ENCODE data around the gene GARNL3. TPM values are rescaled to one million over a fixed set of nuclear protein-coding genes. Genes with fewer than 3 reads are reported as not detected.

Gene GARNL3
- polyA plus RNA-seq, 1 donor from 2014 or later = 20.0 TPM

DNA sequence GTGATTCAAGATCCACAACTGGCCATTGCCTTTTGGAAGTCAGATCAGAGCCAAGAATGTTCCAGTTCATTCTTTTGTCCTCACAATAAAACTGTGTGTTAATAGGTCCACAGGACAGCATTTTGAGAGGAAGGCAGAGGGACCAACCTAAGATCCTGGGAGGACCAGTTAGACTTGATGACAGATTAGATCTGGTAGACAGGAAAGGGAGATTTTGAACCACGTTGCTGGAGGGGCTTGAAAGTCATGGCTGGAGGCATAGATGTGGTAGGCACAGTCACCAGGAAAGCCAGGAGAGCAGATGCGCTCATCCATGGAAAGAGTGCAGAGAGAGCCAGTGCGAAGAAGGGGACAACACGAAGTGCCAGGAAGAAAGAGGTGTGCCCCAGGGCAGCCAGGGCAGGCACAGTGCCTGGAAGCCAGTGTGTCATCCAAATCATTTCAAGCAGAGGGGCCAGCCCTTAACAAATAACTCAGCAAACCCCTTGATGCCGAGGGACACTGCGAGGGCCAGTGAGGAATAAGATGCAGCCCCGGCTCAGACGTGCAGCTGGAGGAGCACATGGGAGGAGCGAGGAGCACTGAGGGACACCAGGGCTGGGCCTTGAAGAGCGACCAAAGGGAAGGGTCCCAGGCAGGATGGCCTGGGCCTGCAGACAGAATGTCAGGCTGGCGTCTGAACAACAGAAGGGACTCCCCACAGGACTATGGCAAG lies 119.6 kb downstream of the GARNL3 start:
- Histone ChIP-seq H3K27me3 (ENCODE audit: insufficient read depth, low read depth, low read length) (no peaks in the 10 kb centered on the region), H3K79me2 (replicated peaks; ENCODE audit: insufficient read depth, low read length) (no peaks in the 10 kb centered on the region), H3K9me3 (ENCODE audit: low read length) (no peaks in the 10 kb centered on the region), H3K36me3 (ENCODE audit: insufficient read depth, low read length) (no peaks in the 10 kb centered on the region), H3K9me2 (ENCODE audit: insufficient read depth, low read length) (no peaks in the 10 kb centered on the region), H3K9ac (ENCODE audit: low read length) (no peak overlapping the region), H3F3A (ENCODE audit: insufficient read depth, low read length, poor library complexity, severe bottlenecking) (no peaks in the 10 kb centered on the region), H2AFZ (ENCODE audit: low read depth, low read length) (no peak overlapping the region), H3K4me3 (ENCODE audit: low read length) (no peak overlapping the region), H3K4me2 (ENCODE audit: low read length) (no peak overlapping the region), H4K20me1 (ENCODE audit: insufficient read depth) (no peaks in the 10 kb centered on the region), H3K27ac (ENCODE audit: low read length) (no peak overlapping the region)
- TF ChIP-seq EP300 (conservative IDR thresholded peaks at IDR 0.05; ENCODE audit: poor library complexity, severe bottlenecking) (no peak), POLR2AphosphoS5 (IDR thresholded peaks at IDR 0.05) (no peak), RAD21 (conservative IDR thresholded peaks at IDR 0.05) (no peak), SMC3 (conservative IDR thresholded peaks at IDR 0.05; ENCODE audit: poor library complexity) (no peak), TAF1 (IDR thresholded peaks at IDR 0.05; ENCODE audit: low read depth) (no peak), MXI1 (conservative IDR thresholded peaks at IDR 0.05; ENCODE audit: poor library complexity, severe bottlenecking) (no peak), EZH2 (IDR thresholded peaks at IDR 0.05; ENCODE audit: borderline replicate concordance, insufficient read depth, low read length, poor library complexity, severe bottlenecking) (no peak)
- TF ChIP-seq, protein P1, sequence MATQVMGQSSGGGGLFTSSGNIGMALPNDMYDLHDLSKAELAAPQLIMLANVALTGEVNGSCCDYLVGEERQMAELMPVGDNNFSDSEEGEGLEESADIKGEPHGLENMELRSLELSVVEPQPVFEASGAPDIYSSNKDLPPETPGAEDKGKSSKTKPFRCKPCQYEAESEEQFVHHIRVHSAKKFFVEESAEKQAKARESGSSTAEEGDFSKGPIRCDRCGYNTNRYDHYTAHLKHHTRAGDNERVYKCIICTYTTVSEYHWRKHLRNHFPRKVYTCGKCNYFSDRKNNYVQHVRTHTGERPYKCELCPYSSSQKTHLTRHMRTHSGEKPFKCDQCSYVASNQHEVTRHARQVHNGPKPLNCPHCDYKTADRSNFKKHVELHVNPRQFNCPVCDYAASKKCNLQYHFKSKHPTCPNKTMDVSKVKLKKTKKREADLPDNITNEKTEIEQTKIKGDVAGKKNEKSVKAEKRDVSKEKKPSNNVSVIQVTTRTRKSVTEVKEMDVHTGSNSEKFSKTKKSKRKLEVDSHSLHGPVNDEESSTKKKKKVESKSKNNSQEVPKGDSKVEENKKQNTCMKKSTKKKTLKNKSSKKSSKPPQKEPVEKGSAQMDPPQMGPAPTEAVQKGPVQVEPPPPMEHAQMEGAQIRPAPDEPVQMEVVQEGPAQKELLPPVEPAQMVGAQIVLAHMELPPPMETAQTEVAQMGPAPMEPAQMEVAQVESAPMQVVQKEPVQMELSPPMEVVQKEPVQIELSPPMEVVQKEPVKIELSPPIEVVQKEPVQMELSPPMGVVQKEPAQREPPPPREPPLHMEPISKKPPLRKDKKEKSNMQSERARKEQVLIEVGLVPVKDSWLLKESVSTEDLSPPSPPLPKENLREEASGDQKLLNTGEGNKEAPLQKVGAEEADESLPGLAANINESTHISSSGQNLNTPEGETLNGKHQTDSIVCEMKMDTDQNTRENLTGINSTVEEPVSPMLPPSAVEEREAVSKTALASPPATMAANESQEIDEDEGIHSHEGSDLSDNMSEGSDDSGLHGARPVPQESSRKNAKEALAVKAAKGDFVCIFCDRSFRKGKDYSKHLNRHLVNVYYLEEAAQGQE (IDR thresholded peaks at IDR 0.05; ENCODE audit: borderline replicate concordance) = no peak
- TF ChIP-seq, protein P2, sequence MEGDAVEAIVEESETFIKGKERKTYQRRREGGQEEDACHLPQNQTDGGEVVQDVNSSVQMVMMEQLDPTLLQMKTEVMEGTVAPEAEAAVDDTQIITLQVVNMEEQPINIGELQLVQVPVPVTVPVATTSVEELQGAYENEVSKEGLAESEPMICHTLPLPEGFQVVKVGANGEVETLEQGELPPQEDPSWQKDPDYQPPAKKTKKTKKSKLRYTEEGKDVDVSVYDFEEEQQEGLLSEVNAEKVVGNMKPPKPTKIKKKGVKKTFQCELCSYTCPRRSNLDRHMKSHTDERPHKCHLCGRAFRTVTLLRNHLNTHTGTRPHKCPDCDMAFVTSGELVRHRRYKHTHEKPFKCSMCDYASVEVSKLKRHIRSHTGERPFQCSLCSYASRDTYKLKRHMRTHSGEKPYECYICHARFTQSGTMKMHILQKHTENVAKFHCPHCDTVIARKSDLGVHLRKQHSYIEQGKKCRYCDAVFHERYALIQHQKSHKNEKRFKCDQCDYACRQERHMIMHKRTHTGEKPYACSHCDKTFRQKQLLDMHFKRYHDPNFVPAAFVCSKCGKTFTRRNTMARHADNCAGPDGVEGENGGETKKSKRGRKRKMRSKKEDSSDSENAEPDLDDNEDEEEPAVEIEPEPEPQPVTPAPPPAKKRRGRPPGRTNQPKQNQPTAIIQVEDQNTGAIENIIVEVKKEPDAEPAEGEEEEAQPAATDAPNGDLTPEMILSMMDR (IDR thresholded peaks at IDR 0.05; ENCODE audit: poor library complexity, severe bottlenecking) = no peak

DNA sequence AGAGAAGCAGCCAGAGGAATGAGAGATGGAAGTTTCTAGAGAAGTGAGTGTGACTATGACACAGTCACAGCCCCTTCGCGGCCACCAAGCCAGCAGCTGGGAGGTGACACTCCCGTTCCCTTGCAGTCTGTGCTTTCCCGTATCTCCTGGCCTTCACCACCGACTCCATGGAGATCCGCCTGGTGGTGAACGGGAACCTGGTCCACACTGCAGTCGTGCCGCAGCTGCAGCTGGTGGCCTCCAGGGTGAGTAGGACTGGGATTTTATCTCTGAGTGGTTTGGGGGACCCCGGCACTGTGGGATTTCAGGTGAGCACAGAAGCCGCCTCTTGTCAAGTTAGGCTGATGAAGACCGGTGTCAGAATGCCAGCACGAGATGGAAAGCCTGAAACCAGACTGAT lies 120.3 kb downstream of the GARNL3 start:
- TF ChIP-seq EZH2 (IDR thresholded peaks at IDR 0.05; ENCODE audit: borderline replicate concordance, insufficient read depth, low read length, poor library complexity, severe bottlenecking) = no peak
- TF ChIP-seq POLR2AphosphoS5 (IDR thresholded peaks at IDR 0.05) = no peak
- TF ChIP-seq, protein P2 (IDR thresholded peaks at IDR 0.05; ENCODE audit: poor library complexity, severe bottlenecking) = no peak
- no peak for TF ChIP-seq MXI1 (conservative IDR thresholded peaks at IDR 0.05; ENCODE audit: poor library complexity, severe bottlenecking)
- TF ChIP-seq TAF1 (IDR thresholded peaks at IDR 0.05; ENCODE audit: low read depth) = no peak
- TF ChIP-seq RAD21 (conservative IDR thresholded peaks at IDR 0.05) = no peak
- TF ChIP-seq, protein P1 (IDR thresholded peaks at IDR 0.05; ENCODE audit: borderline replicate concordance) = no peak
- no peak for TF ChIP-seq EP300 (conservative IDR thresholded peaks at IDR 0.05; ENCODE audit: poor library complexity, severe bottlenecking)
- TF ChIP-seq SMC3 (conservative IDR thresholded peaks at IDR 0.05; ENCODE audit: poor library complexity) = no peak
- Histone ChIP-seq H3K79me2 (replicated peaks; ENCODE audit: insufficient read depth, low read length) (no peaks in the 10 kb centered on the region), H3K9me2 (ENCODE audit: insufficient read depth, low read length) (no peaks in the 10 kb centered on the region), H3K4me3 (ENCODE audit: low read length) (no peak overlapping the region), H4K20me1 (ENCODE audit: insufficient read depth) (no peaks in the 10 kb centered on the region), H3F3A (ENCODE audit: insufficient read depth, low read length, poor library complexity, severe bottlenecking) (peaks cover 3% of the 10 kb centered on the region), H3K27me3 (ENCODE audit: insufficient read depth, low read depth, low read length) (no peaks in the 10 kb centered on the region), H3K4me2 (ENCODE audit: low read length) (no peak overlapping the region), H3K36me3 (ENCODE audit: insufficient read depth, low read length) (no peaks in the 10 kb centered on the region), H3K9me3 (ENCODE audit: low read length) (no peaks in the 10 kb centered on the region), H2AFZ (ENCODE audit: low read depth, low read length) (no peak overlapping the region), H3K27ac (ENCODE audit: low read length) (no peak overlapping the region), H3K9ac (ENCODE audit: low read length) (no peak overlapping the region)

Measured in neural cell (in vitro differentiated cells).